ENCODE measurements around the gene DLGAP1. TPM values are rescaled to one million over a fixed set of nuclear protein-coding genes. Genes with fewer than 3 reads are reported as not detected.

The DLGAP1 gene
- total and polyA plus RNA-seq, 2 of the 4 experiments (the other 2 are of a cell fraction) = under 0.01 to 0.09 TPM

- Histone ChIP-seq H2AFZ (replicated peaks; ENCODE audit: low read length, poor library complexity) (no peak overlapping the region), H3K56ac (ENCODE audit: extremely low read depth, insufficient read depth, low read length) (no peak overlapping the region), H2BK15ac (ENCODE audit: low read depth, low read length) (no peak overlapping the region), H3K9ac (ENCODE audit: low read depth, low read length) (no peak overlapping the region), H3K14ac (replicated peaks; ENCODE audit: low read depth, low read length) (no peak overlapping the region), H2AK9ac (replicated peaks; ENCODE audit: low read depth, low read length, poor library complexity) (no peak overlapping the region), H3K27ac (ENCODE audit: insufficient read depth, low read length) (no peak overlapping the region), H3K18ac (ENCODE audit: low read depth, low read length) (peak overlapping the region; percentile 28; the same call in 1 of the 2 replicates), H2BK120ac (ENCODE audit: low read depth, low read length) (no peak overlapping the region), H4K20me1 (ENCODE audit: insufficient read depth, low read length) (no peaks in the 10 kb centered on the region), H3K9me3 (ENCODE audit: control insufficient read depth, insufficient read depth, low read length) (no peaks in the 10 kb centered on the region), H2BK5ac (ENCODE audit: low read depth, low read length, poor library complexity, severe bottlenecking) (no peak overlapping the region), H4K8ac (ENCODE audit: low read depth in 2 of 2, low read length in 2 of 2) (no peak overlapping the region; a peak in 1 of 4 replicates), H3K4me1 (ENCODE audit: control insufficient read depth, insufficient read depth, low read length) (peaks cover 8% of the 10 kb centered on the region), H3K4ac (ENCODE audit: low read depth, low read length) (no peak overlapping the region), H3K27me3 (ENCODE audit: control insufficient read depth, insufficient read depth, low read length) (no peaks in the 10 kb centered on the region), H3K36me3 (ENCODE audit: control insufficient read depth, insufficient read depth, low read length) (no peaks in the 10 kb centered on the region), H4K91ac (ENCODE audit: insufficient read depth, low read depth, low read length) (no peak overlapping the region), H3K9me1 (ENCODE audit: insufficient read depth, low read length) (no peaks in the 10 kb centered on the region), H3K4me3 (ENCODE audit: insufficient read depth, low read depth, low read length) (no peak overlapping the region), H2AK5ac (ENCODE audit: low read depth, low read length) (no peak overlapping the region), H3K4me2 (ENCODE audit: low read depth, low read length) (no peak overlapping the region), H3K23ac (ENCODE audit: low read depth, low read length) (no peak overlapping the region), H4K5ac (ENCODE audit: low read depth, low read length) (peak overlapping the region; percentile 75), H2BK20ac (ENCODE audit: low read depth, low read length) (no peak overlapping the region), H3K79me1 (ENCODE audit: low read depth in 1 of 2, low read length in 2 of 2) (no peaks in the 10 kb centered on the region)
- TF ChIP-seq USF2 (IDR thresholded peaks at IDR 0.05; ENCODE audit: low read depth, low read length) = no peak
- no peak for TF ChIP-seq MAZ (IDR thresholded peaks at IDR 0.05; ENCODE audit: borderline replicate concordance, low read depth, low read length)
- TF ChIP-seq MAFK (IDR thresholded peaks at IDR 0.05; ENCODE audit: low read depth, low read length) = no peak
- TF ChIP-seq, protein P1, sequence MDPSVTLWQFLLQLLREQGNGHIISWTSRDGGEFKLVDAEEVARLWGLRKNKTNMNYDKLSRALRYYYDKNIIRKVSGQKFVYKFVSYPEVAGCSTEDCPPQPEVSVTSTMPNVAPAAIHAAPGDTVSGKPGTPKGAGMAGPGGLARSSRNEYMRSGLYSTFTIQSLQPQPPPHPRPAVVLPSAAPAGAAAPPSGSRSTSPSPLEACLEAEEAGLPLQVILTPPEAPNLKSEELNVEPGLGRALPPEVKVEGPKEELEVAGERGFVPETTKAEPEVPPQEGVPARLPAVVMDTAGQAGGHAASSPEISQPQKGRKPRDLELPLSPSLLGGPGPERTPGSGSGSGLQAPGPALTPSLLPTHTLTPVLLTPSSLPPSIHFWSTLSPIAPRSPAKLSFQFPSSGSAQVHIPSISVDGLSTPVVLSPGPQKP (IDR thresholded peaks at IDR 0.05; ENCODE audit: borderline replicate concordance, low read depth, low read length) = no peak
- no peak for TF ChIP-seq RFX5 (IDR thresholded peaks at IDR 0.05; ENCODE audit: low read depth, low read length)
- no peak for TF ChIP-seq CHD1 (IDR thresholded peaks at IDR 0.05; ENCODE audit: low read depth, low read length)
- TF ChIP-seq RAD21 (IDR thresholded peaks at IDR 0.05; ENCODE audit: low read length) = no peak
- no peak for TF ChIP-seq MXI1 (IDR thresholded peaks at IDR 0.05; ENCODE audit: borderline replicate concordance, low read depth, low read length)
- TF ChIP-seq CEBPB (IDR thresholded peaks at IDR 0.05; ENCODE audit: low read depth, low read length) = no peak
- TF ChIP-seq BHLHE40 (IDR thresholded peaks at IDR 0.05; ENCODE audit: low read depth, low read length) = no peak
- no peak for TF ChIP-seq POLR2A (IDR thresholded peaks at IDR 0.05; ENCODE audit: low read depth, low read length)
- TF ChIP-seq SMC3 (IDR thresholded peaks at IDR 0.05; ENCODE audit: low read depth, low read length) = no peak
- TF ChIP-seq, protein P2, sequence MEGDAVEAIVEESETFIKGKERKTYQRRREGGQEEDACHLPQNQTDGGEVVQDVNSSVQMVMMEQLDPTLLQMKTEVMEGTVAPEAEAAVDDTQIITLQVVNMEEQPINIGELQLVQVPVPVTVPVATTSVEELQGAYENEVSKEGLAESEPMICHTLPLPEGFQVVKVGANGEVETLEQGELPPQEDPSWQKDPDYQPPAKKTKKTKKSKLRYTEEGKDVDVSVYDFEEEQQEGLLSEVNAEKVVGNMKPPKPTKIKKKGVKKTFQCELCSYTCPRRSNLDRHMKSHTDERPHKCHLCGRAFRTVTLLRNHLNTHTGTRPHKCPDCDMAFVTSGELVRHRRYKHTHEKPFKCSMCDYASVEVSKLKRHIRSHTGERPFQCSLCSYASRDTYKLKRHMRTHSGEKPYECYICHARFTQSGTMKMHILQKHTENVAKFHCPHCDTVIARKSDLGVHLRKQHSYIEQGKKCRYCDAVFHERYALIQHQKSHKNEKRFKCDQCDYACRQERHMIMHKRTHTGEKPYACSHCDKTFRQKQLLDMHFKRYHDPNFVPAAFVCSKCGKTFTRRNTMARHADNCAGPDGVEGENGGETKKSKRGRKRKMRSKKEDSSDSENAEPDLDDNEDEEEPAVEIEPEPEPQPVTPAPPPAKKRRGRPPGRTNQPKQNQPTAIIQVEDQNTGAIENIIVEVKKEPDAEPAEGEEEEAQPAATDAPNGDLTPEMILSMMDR (conservative IDR thresholded peaks at IDR 0.05; ENCODE audit: low read depth, low read length) = no peak
- no peak for TF ChIP-seq NFE2L2 (IDR thresholded peaks at IDR 0.05; ENCODE audit: low read depth, low read length)
- no peak for TF ChIP-seq RCOR1 (IDR thresholded peaks at IDR 0.05; ENCODE audit: insufficient replicate concordance, low read length)
- no peak for TF ChIP-seq FOS (IDR thresholded peaks at IDR 0.05; ENCODE audit: low read depth, low read length)
- intact Hi-C loops (cut with micrococcal nuclease) (no loop called here), dilution Hi-C loops (cut with HindIII; ENCODE audit: low sequenced_read_pairs, unreplicated experiment) (no loop called here), in situ Hi-C loops (cut with MboI; ENCODE audit: low sequenced_read_pairs) (no loop called here)
- no CpG with 5 or more reads among the region's 4 CpGs for WGBS, 2 experiments (ENCODE audit: extremely low coverage in 2 of 2, insufficient read length in 1 of 2)
- ChIA-PET POLR2A (ENCODE audit: unreplicated experiment) (no interaction called here), CTCF (interaction anchor here (0.5 to 0.6 kb wide), 2 partner anchors 14 to 64 kb away, joined by 3 to 4 read pairs; no protein-coding TSS in a partner anchor)
- DNase-seq = no peak
- no peak for ATAC-seq (ENCODE audit: low read depth)
- BruUV-seq (replicated peaks) = no TSS peak
These were observed 633.6 kb downstream of the DLGAP1 start for GRCh38 chr18:3821524-3821923.
